IPS-18c (cell line): ENCODE results near the gene DCX.
"Not testable (repeated sequence)": the region's sequence is repeated elsewhere in the genome, so short reads cannot be mapped to it uniquely, and the experiment has no call there.

Experiments used
- H3K4me3 ChIP-seq: 2 replicates; pipeline ENCODE4 v1.7.0; 2013; ENCODE audit warnings: low read depth, mild to moderate bottlenecking, low read length, moderate library complexity; ENCODE audit not compliant: insufficient read depth
- H3K9me3 ChIP-seq: one replicate; pipeline ENCODE4 v1.6.1; 2013; ENCODE audit warnings: mild to moderate bottlenecking, low read length, moderate library complexity; ENCODE audit not compliant: control insufficient read depth, insufficient read depth

Gene DCX

DNA sequence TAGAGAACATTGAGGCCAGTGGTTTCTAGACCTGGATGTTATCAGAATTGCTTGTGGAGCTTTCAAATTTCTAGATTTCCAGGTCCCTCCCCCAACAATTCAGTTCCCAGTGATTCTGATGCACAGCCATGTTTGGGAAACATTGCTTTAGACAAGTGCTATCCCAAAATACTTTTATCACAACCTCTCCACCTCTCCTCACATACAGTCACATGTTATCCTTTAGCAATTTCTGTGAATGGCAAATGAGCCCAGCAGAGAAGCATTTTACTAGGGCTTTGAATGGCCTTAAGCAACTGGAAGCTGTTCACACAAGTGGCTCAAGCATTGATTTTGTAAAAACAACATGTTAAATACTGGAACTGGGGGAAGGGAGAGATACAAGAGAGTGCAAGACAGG lies 29.7 kb downstream of the DCX start:
- no peaks in the 10 kb centered on the region for H3K9me3 ChIP-seq
- no peak overlapping the region for H3K4me3 ChIP-seq

GRCh38 chrX:111376897-111377578 lies 35.0 kb downstream of the DCX start:
- no peaks in the 10 kb centered on the region for H3K9me3 ChIP-seq
- H3K4me3 ChIP-seq: no peak overlapping the region

DNA sequence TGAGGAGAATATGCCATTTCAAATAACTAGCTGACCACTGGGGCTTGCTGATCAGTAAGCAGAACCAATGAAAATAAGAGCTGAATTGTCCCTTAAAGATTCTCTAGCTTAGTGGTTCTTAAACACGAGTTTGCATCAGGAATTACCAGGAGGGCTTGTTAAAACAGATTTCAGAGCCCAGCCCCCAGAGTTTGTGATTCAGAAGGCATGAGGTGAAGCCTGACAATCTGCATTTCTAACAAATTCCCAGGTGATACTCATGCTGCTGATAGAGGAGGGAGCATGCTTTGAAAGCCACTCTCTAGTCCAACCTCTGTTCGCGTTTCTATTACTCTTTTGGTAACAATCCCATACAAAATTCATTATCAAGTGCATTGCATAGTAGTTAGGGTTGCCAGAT lies 35.5 kb downstream of the DCX start:
- Histone ChIP-seq H3K9me3 (no peaks in the 10 kb centered on the region), H3K4me3 (no peak overlapping the region)

DNA sequence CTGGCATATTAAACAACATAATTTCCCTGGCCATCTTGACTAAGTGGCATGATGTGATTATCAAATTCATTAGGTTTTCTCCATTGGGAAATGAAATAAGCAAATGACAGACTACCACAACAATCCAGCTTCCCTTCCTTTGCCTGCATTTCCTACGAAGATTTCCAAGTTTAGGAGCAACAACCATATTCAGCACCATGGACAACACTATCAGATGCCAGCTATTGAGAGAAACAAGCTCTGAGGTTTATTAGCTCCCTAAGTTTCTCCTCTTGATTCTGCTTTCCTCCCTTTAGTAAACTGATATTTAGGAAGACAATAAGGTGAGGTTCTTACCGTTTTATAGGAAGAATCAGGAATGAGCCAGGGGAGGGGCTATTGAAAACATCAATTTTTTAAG lies 36.2 kb downstream of the DCX start:
- no peak overlapping the region for H3K4me3 ChIP-seq
- H3K9me3 ChIP-seq: no peaks in the 10 kb centered on the region

DNA sequence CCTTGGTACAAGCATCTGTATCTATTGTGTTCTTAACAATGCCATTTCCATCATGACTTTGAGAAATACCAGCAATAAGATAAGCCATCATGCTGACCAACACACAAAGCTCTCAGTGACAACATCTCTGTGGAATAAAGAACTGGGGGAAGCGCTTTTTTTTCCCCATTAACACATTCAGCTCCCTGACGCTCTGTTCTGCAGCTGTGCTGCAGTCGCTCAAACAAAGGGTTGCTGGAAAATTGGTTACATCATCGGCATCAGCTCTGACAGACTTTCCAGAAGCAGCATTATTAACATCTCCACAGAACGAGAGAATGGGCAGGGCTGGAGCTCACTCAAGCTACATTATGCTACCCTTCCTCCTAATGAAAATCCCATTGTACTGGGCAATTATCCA lies 39.9 kb downstream of the DCX start:
- H3K4me3 ChIP-seq: no peak overlapping the region
- H3K9me3 ChIP-seq: no peaks in the 10 kb centered on the region

- Histone ChIP-seq H3K4me3 (no peak overlapping the region), H3K9me3 (no peaks in the 10 kb centered on the region)
These were observed 46.1 kb downstream of the DCX start for GRCh38 chrX:111365770-111366325.

- Histone ChIP-seq H3K4me3 (no peak overlapping the region), H3K9me3 (no peaks in the 10 kb centered on the region)
These were observed 48.3 kb downstream of the DCX start for GRCh38 chrX:111363741-111364140.

- Histone ChIP-seq H3K9me3 (no peaks in the 10 kb centered on the region), H3K4me3 (no peak overlapping the region)
These were observed 50.2 kb downstream of the DCX start for GRCh38 chrX:111361751-111362150.

- Histone ChIP-seq H3K4me3 (no peak overlapping the region), H3K9me3 (no peaks in the 10 kb centered on the region)
These were observed 51.2 kb downstream of the DCX start for GRCh38 chrX:111360839-111361238.

DNA sequence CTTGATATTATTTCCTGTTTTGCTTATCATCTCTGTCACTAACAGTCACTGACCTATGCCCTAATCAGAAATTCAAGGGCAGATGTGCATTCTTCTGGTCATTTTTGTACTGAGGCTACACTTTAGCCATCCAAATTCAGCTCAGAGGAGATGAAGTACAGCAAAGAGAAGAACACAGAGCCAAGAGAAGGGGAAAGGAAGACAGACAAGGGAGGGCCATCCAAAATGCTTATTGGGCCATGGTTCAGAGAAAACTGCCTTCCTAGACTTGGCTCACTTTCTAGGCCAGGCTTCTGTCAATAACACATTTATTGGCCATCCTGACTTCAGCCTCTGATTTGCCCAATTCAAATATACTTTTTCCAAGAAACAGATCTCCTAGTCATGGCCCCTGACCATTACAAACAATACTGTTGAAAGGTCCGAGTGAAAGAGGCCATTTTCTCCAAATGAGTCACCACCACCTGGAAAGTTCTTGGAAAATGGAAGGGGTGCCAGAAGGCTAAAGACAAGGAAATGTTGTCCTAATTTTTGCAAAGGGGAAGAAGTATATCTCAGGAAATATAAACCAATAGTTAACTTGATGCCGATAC lies 56.4 kb downstream of the DCX start:
- H3K9me3 ChIP-seq: no peaks in the 10 kb centered on the region
- H3K4me3 ChIP-seq: no peak overlapping the region

GRCh38 chrX:111354496-111354895 lies 57.5 kb downstream of the DCX start:
- no peak overlapping the region for H3K4me3 ChIP-seq

DNA sequence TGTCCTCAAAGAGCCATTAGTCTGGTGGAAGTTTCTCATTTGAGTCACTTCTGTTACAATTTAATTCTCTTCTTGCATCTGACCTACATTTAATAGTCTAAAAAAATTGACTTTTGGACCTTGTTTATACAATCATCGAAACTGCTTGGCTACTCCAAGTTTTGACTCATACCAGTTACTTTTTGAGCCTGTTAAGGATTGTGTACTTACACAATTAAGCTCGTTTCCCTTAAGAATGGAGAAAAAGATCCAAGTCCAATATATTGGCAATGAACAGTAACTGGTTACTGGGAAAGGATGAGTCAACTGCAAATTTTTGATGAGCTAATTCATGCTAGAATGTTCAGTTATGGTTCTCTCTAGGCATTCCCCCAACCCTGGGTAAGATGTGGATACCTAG lies 58.2 kb downstream of the DCX start:
- H3K9me3 ChIP-seq: no peaks in the 10 kb centered on the region
- H3K4me3 ChIP-seq: no peak overlapping the region

More at GRCh38 chrX:111354496-111354895, 57.5 kb downstream of the DCX start:
- H3K9me3 ChIP-seq: no peaks in the 10 kb centered on the region

DNA sequence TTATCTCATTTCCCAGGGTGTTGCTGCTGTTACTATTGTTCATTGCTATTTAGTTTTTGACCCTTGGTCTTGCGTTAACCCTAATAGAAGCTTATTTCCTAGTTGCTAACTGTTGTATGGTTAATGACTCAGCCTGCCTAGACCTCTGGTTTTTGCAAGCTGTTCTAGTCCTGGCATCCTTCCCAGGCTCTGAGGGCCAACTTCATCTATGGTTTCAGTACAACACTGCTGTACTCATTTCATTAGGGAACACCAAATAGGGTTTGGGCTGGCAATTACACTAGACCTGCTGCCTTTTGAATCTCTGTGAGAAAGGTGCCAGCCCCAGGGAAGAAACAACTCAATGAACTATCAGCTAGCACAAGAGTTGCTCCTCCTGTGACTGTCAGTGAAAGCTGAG lies 59.6 kb downstream of the DCX start:
- Histone ChIP-seq H3K4me3 (no peak overlapping the region), H3K9me3 (no peaks in the 10 kb centered on the region)

GRCh38 chrX:111349934-111350333 lies 62.1 kb downstream of the DCX start:
- Histone ChIP-seq H3K9me3 (no peaks in the 10 kb centered on the region), H3K4me3 (no peak overlapping the region)

DNA sequence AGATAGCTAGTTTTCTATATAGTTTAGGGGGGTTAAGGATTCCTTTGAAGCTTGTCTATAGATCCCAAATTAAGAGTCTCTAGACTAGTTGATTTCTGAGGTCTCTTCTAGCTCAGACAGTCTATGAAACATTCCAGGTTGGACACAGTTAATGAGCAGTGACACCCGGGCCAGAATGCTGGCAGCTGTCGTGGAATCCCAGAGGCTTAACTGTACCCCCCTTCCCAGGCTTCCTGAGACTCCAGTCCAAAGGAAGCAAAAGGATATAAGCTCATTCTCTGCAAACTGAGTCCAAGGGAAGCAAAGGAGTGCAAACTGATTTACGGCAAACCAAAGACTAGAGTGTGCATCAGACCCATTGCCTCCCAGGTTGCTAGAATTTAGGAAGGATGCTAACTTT lies 62.9 kb downstream of the DCX start:
- H3K4me3 ChIP-seq: no peak overlapping the region
- no peaks in the 10 kb centered on the region for H3K9me3 ChIP-seq

GRCh38 chrX:111348429-111348828 lies 63.6 kb downstream of the DCX start:
- H3K9me3 ChIP-seq: no peaks in the 10 kb centered on the region
- H3K4me3 ChIP-seq: no peak overlapping the region

DNA sequence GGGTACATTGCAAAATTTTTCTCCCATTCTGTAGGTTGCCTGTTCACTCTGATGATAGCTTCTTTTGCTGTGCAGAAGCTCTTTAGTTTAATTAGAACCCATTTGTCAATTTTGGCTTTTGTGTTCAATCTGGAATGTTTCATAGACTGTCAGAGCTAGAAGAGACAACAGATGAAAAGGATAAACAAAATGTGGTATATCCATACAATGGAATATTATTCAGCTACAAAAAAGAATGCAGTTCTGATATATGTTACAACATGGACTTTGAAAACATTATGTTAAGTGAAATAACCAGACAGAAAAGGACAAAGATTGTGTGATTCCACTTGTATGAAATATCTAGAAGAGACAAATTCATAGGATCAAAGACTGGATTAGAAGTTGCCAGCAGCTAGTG lies 65.8 kb downstream of the DCX start:
- not testable (repeated sequence) for H3K9me3 ChIP-seq

DNA sequence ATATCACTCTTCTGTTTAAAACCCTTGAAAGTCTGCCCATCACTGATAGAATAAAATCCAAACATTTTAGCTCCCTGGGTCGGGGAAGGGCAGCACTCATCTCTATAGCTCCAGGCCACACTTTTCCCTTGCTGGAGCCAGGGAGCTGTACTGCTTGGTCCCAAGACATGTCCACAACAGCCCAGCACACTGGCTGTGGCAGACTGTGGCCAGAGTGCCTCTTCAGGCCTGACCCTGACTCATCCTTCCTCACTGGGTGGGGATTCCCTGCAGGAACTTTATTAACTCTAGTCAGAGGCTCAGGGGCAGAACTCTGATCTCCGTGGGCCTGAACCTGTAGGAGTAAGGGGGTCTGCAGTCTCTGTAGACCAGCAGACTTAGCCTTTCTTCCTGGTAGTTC lies 71.9 kb downstream of the DCX start:
- H3K9me3 ChIP-seq: no peaks in the 10 kb centered on the region
- H3K4me3 ChIP-seq: no peak overlapping the region

More for the DNA sequence above, 65.8 kb downstream of the DCX start:
- H3K4me3 ChIP-seq: not testable (repeated sequence)

DNA sequence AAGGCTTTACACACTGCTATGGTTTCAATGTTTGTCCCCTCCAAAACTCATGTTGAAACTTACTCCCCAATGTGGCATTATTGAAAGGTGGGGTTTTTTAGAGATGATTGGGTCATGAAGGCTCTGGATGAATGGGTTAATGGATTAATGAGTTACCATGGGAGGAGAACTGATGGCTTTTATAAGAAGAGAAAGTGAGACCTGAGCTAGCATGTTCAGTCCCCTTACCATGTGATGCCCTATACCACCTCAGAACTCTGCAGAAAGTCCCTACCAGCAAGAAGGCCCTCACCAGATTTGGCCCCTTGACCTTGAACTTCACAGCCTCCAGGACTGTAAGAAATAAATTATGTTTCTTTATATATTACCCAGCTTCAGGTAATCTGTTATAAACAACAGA lies 72.8 kb downstream of the DCX start:
- no peaks in the 10 kb centered on the region for H3K9me3 ChIP-seq
- H3K4me3 ChIP-seq: no peak overlapping the region
